HepG2 (cell line): Measurements from ENCODE around the gene DNAJB2. TPM values are rescaled to one million over a fixed set of nuclear protein-coding genes. Genes with fewer than 3 reads are reported as not detected.

Source experiments
- FOXP1 ChIP-seq, 2 experiments: fragments of 450-650 bp in 1 of 2; IDR thresholded peaks; 2 replicates each; pipeline ENCODE4 v1.6.1; 2017 to 2018; ENCODE audit warnings: antibody characterized with exemption in 1 of 2
- GTF2F1 ChIP-seq: fragments of 150-350 bp; IDR thresholded peaks from 2 replicates; pipeline ENCODE4 v1.6.1; 2014; ENCODE audit warnings: low read length
- GTF3A ChIP-seq: sonication (generic); formaldehyde crosslinking; conservative IDR thresholded peaks from 2 replicates; pipeline ENCODE4 v1.4.0; 2020; ENCODE audit warnings: mild to moderate bottlenecking, missing genetic modification reagents
- HOXA5 ChIP-seq: sonication (generic); formaldehyde crosslinking; IDR thresholded peaks from 2 replicates; pipeline ENCODE4 v1.4.0; 2020; ENCODE audit warnings: missing genetic modification reagents
- KDM6A ChIP-seq: IDR thresholded peaks from 2 replicates; pipeline ENCODE4 v1.6.1; 2016; ENCODE audit warnings: low read depth
- MED8 ChIP-seq: sonication (generic); formaldehyde crosslinking; IDR thresholded peaks from 2 replicates; pipeline ENCODE4 v1.8.1; 2023; ENCODE audit warnings: mild to moderate bottlenecking, missing genetic modification reagents; ENCODE audit not compliant: insufficient replicate concordance
- PLRG1 ChIP-seq: fragments of 450-650 bp; conservative IDR thresholded peaks from 2 replicates; pipeline ENCODE4 v1.6.1; 2016
- POLR2A ChIP-seq, 2 experiments: IDR thresholded peaks; 2 replicates each; pipeline ENCODE4 v1.6.1; 2011; ENCODE audit warnings: low read depth in 2 of 2, low read length in 2 of 2, mild to moderate bottlenecking in 1 of 2, moderate library complexity in 1 of 2; ENCODE audit not compliant: insufficient read depth in 1 of 2
- SRSF1 ChIP-seq: fragments of 200-400 bp; formaldehyde crosslinking; optimal IDR thresholded peaks from 2 replicates; pipeline ENCODE3; 2017; ENCODE audit warnings: mild to moderate bottlenecking, low read depth, low read length, moderate library complexity
- ZMYM4 ChIP-seq: sonication (generic); formaldehyde crosslinking; IDR thresholded peaks from 2 replicates; pipeline ENCODE4 v1.8.1; 2023; ENCODE audit warnings: mild to moderate bottlenecking, missing genetic modification reagents
- ZNF34 ChIP-seq: sonication (generic); formaldehyde crosslinking; IDR thresholded peaks from 2 replicates; pipeline ENCODE4 v1.4.0; 2020; ENCODE audit warnings: mild to moderate bottlenecking, missing genetic modification reagents, borderline replicate concordance
- ZNF616 ChIP-seq: sonication (generic); formaldehyde crosslinking; IDR thresholded peaks from 2 replicates; pipeline ENCODE4 v1.5.0; 2020; ENCODE audit warnings: low read depth, mild to moderate bottlenecking, missing genetic modification reagents
- ZNF816 ChIP-seq: sonication (generic); formaldehyde crosslinking; IDR thresholded peaks from 2 replicates; pipeline ENCODE4 v1.8.0; 2022; ENCODE audit warnings: missing genetic modification reagents, mild to moderate bottlenecking, borderline replicate concordance
- polyA plus RNA-seq, 8 experiments: library from polyadenylated mRNA; depleted of rRNA in 3 of 8; stranded (reverse) in 7 of 8; unstranded in 1 of 8; fragments of >200 nt; fragmentation: Illumina TruSeq in 4 of 8; extraction: Trizol in 4 of 8; gene quantifications; 2 replicates each; pipeline versions ENCODE4 v1.2.1 to v1.2.3, GENCODE V29; 2011 to 2016; ENCODE audit warnings: low read depth in 4 of 8, missing spikeins in 1 of 8, mixed read lengths in 1 of 8; ENCODE audit not compliant: insufficient read depth in 1 of 8
- total RNA-seq, 5 experiments: library from RNA; depleted of rRNA; stranded (reverse); fragments of >200 nt; fragmentation: Illumina TruSeq; extraction: Trizol; gene quantifications; 2 replicates each; pipeline ENCODE4 v1.2.3, GENCODE V29; 2016; ENCODE audit warnings: low read depth in 1 of 5
- TF ChIP-seq, protein P1 (sequence below): IDR thresholded peaks from 2 replicates; pipeline ENCODE4 v1.6.1; 2016; ENCODE audit warnings: low read depth
- TF ChIP-seq, protein P2 (sequence below): sonication (generic); formaldehyde crosslinking; IDR thresholded peaks from 2 replicates; pipeline ENCODE4 v1.5.1; 2020; ENCODE audit warnings: mild to moderate bottlenecking, missing genetic modification reagents, moderate library complexity
- TF ChIP-seq, protein P3 (sequence below): sonication (generic); formaldehyde crosslinking; IDR thresholded peaks from 2 replicates; pipeline ENCODE4 v1.4.0; 2020; ENCODE audit warnings: missing genetic modification reagents
- TF ChIP-seq, protein P4 (sequence below): sonication (generic); formaldehyde crosslinking; IDR thresholded peaks from 2 replicates; pipeline ENCODE4 v1.4.0; 2020; ENCODE audit warnings: missing genetic modification reagents, low read depth, mild to moderate bottlenecking, borderline replicate concordance

Gene DNAJB2
- total and polyA plus RNA-seq, 2 of the 13 experiments (the other 11 are each of a cell fraction or from before 2014, with no cell fraction given), result 21.3 to 31.1 TPM

DNA sequence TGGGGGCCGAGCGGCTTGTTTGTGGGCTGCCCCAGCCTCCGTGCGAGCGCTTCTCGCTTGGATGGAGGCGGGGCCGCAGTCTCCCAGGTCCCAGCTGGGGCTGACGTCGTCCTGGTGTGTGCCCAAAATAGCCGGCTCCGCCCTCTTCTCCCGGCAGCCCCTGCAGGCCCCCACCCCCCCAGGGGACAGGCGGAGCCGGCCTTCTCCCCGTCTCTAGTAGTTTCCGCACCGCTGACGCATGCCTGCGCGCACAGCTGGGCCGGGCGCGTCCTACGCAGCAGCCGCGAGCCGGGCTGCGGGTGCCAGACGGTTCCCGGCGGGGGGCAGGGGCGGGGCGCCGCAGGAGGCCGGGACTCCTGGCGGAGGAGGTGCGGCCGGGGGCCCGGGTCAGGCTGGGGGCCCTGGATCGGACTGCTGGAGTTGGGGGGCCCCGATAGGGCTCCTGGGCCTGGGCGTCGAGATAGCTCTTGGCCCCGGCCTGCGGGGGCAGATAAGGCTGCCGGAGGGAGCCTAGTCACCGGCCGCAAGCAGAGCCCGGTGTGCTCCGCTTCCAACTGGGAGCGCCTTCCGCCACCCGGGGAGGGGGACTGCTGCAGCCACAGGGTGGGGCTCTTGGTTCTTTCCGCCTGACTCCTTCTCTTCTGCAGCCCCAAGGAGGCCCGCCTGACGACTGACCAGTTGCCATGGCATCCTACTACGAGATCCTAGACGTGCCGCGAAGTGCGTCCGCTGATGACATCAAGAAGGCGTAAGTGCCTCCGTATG lies at the start of gene DNAJB2 (continued):
- 0 out of 2 replicates have a peak, but pooled peaks have one; percentile 51 for TF ChIP-seq GTF3A (CRISPR knock-in tag)
- TF ChIP-seq MED8 (CRISPR knock-in tag), result no peak
- TF ChIP-seq, protein P1, sequence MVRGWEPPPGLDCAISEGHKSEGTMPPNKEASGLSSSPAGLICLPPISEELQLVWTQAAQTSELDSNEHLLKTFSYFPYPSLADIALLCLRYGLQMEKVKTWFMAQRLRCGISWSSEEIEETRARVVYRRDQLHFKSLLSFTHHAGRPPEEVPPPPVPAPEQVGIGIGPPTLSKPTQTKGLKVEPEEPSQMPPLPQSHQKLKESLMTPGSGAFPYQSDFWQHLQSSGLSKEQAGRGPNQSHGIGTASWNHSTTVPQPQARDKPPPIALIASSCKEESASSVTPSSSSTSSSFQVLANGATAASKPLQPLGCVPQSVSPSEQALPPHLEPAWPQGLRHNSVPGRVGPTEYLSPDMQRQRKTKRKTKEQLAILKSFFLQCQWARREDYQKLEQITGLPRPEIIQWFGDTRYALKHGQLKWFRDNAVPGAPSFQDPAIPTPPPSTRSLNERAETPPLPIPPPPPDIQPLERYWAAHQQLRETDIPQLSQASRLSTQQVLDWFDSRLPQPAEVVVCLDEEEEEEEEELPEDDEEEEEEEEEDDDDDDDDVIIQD (CRISPR knock-in tag), result no peak
- no peak for TF ChIP-seq PLRG1
- peak; percentile 67 for TF ChIP-seq SRSF1
- peak; percentile 74; the same call in 1 of the 2 replicates for TF ChIP-seq ZNF616 (CRISPR knock-in tag)
- TF ChIP-seq, protein P2, sequence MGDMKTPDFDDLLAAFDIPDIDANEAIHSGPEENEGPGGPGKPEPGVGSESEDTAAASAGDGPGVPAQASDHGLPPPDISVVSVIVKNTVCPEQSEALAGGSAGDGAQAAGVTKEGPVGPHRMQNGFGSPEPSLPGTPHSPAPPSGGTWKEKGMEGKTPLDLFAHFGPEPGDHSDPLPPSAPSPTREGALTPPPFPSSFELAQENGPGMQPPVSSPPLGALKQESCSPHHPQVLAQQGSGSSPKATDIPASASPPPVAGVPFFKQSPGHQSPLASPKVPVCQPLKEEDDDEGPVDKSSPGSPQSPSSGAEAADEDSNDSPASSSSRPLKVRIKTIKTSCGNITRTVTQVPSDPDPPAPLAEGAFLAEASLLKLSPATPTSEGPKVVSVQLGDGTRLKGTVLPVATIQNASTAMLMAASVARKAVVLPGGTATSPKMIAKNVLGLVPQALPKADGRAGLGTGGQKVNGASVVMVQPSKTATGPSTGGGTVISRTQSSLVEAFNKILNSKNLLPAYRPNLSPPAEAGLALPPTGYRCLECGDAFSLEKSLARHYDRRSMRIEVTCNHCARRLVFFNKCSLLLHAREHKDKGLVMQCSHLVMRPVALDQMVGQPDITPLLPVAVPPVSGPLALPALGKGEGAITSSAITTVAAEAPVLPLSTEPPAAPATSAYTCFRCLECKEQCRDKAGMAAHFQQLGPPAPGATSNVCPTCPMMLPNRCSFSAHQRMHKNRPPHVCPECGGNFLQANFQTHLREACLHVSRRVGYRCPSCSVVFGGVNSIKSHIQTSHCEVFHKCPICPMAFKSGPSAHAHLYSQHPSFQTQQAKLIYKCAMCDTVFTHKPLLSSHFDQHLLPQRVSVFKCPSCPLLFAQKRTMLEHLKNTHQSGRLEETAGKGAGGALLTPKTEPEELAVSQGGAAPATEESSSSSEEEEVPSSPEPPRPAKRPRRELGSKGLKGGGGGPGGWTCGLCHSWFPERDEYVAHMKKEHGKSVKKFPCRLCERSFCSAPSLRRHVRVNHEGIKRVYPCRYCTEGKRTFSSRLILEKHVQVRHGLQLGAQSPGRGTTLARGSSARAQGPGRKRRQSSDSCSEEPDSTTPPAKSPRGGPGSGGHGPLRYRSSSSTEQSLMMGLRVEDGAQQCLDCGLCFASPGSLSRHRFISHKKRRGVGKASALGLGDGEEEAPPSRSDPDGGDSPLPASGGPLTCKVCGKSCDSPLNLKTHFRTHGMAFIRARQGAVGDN (CRISPR knock-in tag), result peak; percentile 98
- TF ChIP-seq, protein P3, sequence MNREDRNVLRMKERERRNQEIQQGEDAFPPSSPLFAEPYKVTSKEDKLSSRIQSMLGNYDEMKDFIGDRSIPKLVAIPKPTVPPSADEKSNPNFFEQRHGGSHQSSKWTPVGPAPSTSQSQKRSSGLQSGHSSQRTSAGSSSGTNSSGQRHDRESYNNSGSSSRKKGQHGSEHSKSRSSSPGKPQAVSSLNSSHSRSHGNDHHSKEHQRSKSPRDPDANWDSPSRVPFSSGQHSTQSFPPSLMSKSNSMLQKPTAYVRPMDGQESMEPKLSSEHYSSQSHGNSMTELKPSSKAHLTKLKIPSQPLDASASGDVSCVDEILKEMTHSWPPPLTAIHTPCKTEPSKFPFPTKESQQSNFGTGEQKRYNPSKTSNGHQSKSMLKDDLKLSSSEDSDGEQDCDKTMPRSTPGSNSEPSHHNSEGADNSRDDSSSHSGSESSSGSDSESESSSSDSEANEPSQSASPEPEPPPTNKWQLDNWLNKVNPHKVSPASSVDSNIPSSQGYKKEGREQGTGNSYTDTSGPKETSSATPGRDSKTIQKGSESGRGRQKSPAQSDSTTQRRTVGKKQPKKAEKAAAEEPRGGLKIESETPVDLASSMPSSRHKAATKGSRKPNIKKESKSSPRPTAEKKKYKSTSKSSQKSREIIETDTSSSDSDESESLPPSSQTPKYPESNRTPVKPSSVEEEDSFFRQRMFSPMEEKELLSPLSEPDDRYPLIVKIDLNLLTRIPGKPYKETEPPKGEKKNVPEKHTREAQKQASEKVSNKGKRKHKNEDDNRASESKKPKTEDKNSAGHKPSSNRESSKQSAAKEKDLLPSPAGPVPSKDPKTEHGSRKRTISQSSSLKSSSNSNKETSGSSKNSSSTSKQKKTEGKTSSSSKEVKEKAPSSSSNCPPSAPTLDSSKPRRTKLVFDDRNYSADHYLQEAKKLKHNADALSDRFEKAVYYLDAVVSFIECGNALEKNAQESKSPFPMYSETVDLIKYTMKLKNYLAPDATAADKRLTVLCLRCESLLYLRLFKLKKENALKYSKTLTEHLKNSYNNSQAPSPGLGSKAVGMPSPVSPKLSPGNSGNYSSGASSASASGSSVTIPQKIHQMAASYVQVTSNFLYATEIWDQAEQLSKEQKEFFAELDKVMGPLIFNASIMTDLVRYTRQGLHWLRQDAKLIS (CRISPR knock-in tag), result no peak
- TF ChIP-seq GTF2F1, result no peak
- peak; percentile 78 for TF ChIP-seq ZMYM4 (CRISPR knock-in tag)
- TF ChIP-seq ZNF34 (CRISPR knock-in tag), result 0 out of 2 replicates have a peak, but pooled peaks have one; percentile 41
- no peak for TF ChIP-seq FOXP1 (IDR thresholded peaks at IDR 0.05)
- TF ChIP-seq FOXP1 (CRISPR knock-in tag; IDR thresholded peaks at IDR 0.05), result no peak
- TF ChIP-seq HOXA5, result peak; percentile 86
- TF ChIP-seq, protein P4, sequence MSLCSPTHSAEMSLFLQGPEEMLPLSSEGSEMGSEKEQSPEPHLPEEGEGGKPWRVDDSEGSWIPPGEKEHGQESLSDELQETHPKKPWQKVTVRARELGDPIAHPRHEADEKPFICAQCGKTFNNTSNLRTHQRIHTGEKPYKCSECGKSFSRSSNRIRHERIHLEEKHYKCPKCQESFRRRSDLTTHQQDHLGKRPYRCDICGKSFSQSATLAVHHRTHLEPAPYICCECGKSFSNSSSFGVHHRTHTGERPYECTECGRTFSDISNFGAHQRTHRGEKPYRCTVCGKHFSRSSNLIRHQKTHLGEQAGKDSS (CRISPR knock-in tag), result no peak
- TF ChIP-seq ZNF816, result peak; percentile 70; the same call in 1 of the 2 replicates
- TF ChIP-seq POLR2A (IDR thresholded peaks at IDR 0.05; ENCODE audit: insufficient read depth in 1 of 2, low read depth in 2 of 2, low read length in 2 of 2), result peak; percentile 52 to 79; a peak in 3 of 4 replicates
- TF ChIP-seq KDM6A (CRISPR knock-in tag), result peak; percentile 47; the same call in 1 of the 2 replicates
